Measurements from ENCODE around the gene ZNF367. TPM values are rescaled to one million over a fixed set of nuclear protein-coding genes. Genes with fewer than 3 reads are reported as not detected.
A peak's percentile ranks its signal among the peaks of the same experiment; 100 is the strongest.

The ZNF367 gene
- total and polyA plus RNA-seq, 9 of the 15 experiments (the other 6 are each of a cell fraction or from before 2014, with no cell fraction given) = 2.7 to 14.4 (median 10.0) TPM

- TF ChIP-seq, protein P1, sequence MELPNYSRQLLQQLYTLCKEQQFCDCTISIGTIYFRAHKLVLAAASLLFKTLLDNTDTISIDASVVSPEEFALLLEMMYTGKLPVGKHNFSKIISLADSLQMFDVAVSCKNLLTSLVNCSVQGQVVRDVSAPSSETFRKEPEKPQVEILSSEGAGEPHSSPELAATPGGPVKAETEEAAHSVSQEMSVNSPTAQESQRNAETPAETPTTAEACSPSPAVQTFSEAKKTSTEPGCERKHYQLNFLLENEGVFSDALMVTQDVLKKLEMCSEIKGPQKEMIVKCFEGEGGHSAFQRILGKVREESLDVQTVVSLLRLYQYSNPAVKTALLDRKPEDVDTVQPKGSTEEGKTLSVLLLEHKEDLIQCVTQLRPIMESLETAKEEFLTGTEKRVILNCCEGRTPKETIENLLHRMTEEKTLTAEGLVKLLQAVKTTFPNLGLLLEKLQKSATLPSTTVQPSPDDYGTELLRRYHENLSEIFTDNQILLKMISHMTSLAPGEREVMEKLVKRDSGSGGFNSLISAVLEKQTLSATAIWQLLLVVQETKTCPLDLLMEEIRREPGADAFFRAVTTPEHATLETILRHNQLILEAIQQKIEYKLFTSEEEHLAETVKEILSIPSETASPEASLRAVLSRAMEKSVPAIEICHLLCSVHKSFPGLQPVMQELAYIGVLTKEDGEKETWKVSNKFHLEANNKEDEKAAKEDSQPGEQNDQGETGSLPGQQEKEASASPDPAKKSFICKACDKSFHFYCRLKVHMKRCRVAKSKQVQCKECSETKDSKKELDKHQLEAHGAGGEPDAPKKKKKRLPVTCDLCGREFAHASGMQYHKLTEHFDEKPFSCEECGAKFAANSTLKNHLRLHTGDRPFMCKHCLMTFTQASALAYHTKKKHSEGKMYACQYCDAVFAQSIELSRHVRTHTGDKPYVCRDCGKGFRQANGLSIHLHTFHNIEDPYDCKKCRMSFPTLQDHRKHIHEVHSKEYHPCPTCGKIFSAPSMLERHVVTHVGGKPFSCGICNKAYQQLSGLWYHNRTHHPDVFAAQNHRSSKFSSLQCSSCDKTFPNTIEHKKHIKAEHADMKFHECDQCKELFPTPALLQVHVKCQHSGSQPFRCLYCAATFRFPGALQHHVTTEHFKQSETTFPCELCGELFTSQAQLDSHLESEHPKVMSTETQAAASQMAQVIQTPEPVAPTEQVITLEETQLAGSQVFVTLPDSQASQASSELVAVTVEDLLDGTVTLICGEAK (IDR thresholded peaks at IDR 0.05) = peak; percentile 64; the same call in 1 of the 2 replicates
- TF ChIP-seq, protein P1 (CRISPR knock-in tag; IDR thresholded peaks at IDR 0.05) = no peak
- TF ChIP-seq KDM4B (IDR thresholded peaks at IDR 0.05; ENCODE audit: borderline replicate concordance in 2 of 2, low read depth in 1 of 2) = no peak
- peak; percentile 53; the same call in 1 of the 2 replicates for TF ChIP-seq RBFOX2 (IDR thresholded peaks at IDR 0.05; ENCODE audit: low read depth, low read length)
- peak; percentile 72 to 77 for TF ChIP-seq NRF1 (conservative IDR thresholded peaks at IDR 0.05 in 1 of 2, IDR thresholded peaks at IDR 0.05 in 1 of 2)
- peak; percentile 23 for TF ChIP-seq ZFX (CRISPR knock-in tag; IDR thresholded peaks at IDR 0.05)
- TF ChIP-seq RAD21 (CRISPR knock-in tag; conservative IDR thresholded peaks at IDR 0.05 in 1 of 2, IDR thresholded peaks at IDR 0.05 in 1 of 2) = no peak
- peak; percentile 52; the same call in 1 of the 2 replicates for TF ChIP-seq ZBTB7A (IDR thresholded peaks at IDR 0.05; ENCODE audit: borderline replicate concordance, control insufficient read depth, low read depth, low read length)
- TF ChIP-seq RB1 (IDR thresholded peaks at IDR 0.05; ENCODE audit: low read depth) = peak; percentile 67; the same call in 1 of the 2 replicates
- TF ChIP-seq ZNF165 (CRISPR knock-in tag; IDR thresholded peaks at IDR 0.05; ENCODE audit: borderline replicate concordance) = no peak
- no peak for TF ChIP-seq MEIS2 (IDR thresholded peaks at IDR 0.05; ENCODE audit: partially characterized antibody)
- TF ChIP-seq HMGN3 (IDR thresholded peaks at IDR 0.05; ENCODE audit: borderline replicate concordance, extremely low read depth, insufficient read length, low read depth, low read length) = no peak
- peak; percentile 70 for TF ChIP-seq ELF1 (tag; IDR thresholded peaks at IDR 0.05)
- TF ChIP-seq, protein P2, sequence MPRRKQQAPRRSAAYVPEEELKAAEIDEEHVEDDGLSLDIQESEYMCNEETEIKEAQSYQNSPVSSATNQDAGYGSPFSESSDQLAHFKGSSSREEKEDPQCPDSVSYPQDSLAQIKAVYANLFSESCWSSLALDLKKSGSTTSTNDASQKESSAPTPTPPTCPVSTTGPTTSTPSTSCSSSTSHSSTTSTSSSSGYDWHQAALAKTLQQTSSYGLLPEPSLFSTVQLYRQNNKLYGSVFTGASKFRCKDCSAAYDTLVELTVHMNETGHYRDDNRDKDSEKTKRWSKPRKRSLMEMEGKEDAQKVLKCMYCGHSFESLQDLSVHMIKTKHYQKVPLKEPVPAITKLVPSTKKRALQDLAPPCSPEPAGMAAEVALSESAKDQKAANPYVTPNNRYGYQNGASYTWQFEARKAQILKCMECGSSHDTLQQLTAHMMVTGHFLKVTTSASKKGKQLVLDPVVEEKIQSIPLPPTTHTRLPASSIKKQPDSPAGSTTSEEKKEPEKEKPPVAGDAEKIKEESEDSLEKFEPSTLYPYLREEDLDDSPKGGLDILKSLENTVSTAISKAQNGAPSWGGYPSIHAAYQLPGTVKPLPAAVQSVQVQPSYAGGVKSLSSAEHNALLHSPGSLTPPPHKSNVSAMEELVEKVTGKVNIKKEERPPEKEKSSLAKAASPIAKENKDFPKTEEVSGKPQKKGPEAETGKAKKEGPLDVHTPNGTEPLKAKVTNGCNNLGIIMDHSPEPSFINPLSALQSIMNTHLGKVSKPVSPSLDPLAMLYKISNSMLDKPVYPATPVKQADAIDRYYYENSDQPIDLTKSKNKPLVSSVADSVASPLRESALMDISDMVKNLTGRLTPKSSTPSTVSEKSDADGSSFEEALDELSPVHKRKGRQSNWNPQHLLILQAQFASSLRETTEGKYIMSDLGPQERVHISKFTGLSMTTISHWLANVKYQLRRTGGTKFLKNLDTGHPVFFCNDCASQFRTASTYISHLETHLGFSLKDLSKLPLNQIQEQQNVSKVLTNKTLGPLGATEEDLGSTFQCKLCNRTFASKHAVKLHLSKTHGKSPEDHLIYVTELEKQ (CRISPR knock-in tag; IDR thresholded peaks at IDR 0.05) = no peak
Observed at GRCh38 chr9:96383165-96383942, 34.8 kb downstream of the ZNF367 start, which contains the start of gene SLC35D2 (continued).

All from K562 (cell line).